Glutamatergic neuron (in vitro differentiated cells): ENCODE results near the gene AGBL4. TPM values are rescaled to one million over a fixed set of nuclear protein-coding genes. Genes with fewer than 3 reads are reported as not detected.
A peak's percentile ranks its signal among the peaks of the same experiment; 100 is the strongest.

Experiments
- DNase-seq: peaks from one replicate; pipeline ENCODE4 v3.0.0; 2022
- H3K27ac Mint-ChIP-seq: one replicate; pipeline ENCODE4 v1.8.0; 2020; ENCODE audit warnings: mild to moderate bottlenecking, mixed read lengths, inconsistent platforms; ENCODE audit not compliant: unreplicated experiment
- H3K27me3 Mint-ChIP-seq: one replicate; pipeline ENCODE4 v1.8.0; 2020; ENCODE audit warnings: mild to moderate bottlenecking, moderate library complexity, mixed read lengths, inconsistent platforms; ENCODE audit not compliant: unreplicated experiment
- H3K36me3 Mint-ChIP-seq: one replicate; pipeline ENCODE4 v1.8.0; 2020; ENCODE audit warnings: mild to moderate bottlenecking, mixed read lengths, inconsistent platforms; ENCODE audit not compliant: unreplicated experiment
- H3K4me1 Mint-ChIP-seq: one replicate; pipeline ENCODE4 v1.8.0; 2020; ENCODE audit warnings: mild to moderate bottlenecking, low read depth, mixed read lengths, inconsistent platforms; ENCODE audit not compliant: unreplicated experiment
- H3K4me3 Mint-ChIP-seq: one replicate; pipeline ENCODE4 v1.8.0; 2020; ENCODE audit warnings: mild to moderate bottlenecking, mixed read lengths, inconsistent platforms; ENCODE audit not compliant: unreplicated experiment
- H3K9me3 Mint-ChIP-seq: one replicate; pipeline ENCODE4 v1.8.0; 2020; ENCODE audit warnings: mild to moderate bottlenecking, moderate library complexity, mixed read lengths, inconsistent platforms; ENCODE audit not compliant: unreplicated experiment
- total RNA-seq: library from RNA; stranded (reverse); fragmentation: NEBNext Ultra II Directional; extraction: Animal tissue kit (Norgen Biotek cat#: 25700); gene quantifications from one replicate; pipeline ENCODE4 v1.2.1, GENCODE V29; 2021; ENCODE audit not compliant: unreplicated experiment
- TF ChIP-seq, protein P1 (sequence below): fragments of 200-600 bp; sonication (generic); IDR thresholded peaks from one replicate; pipeline ENCODE4 v1.5.0; 2021; ENCODE audit not compliant: partially characterized antibody, unreplicated experiment

The AGBL4 gene
- total RNA-seq, 1 donor from 2014 or later, result 3.5 TPM

DNA sequence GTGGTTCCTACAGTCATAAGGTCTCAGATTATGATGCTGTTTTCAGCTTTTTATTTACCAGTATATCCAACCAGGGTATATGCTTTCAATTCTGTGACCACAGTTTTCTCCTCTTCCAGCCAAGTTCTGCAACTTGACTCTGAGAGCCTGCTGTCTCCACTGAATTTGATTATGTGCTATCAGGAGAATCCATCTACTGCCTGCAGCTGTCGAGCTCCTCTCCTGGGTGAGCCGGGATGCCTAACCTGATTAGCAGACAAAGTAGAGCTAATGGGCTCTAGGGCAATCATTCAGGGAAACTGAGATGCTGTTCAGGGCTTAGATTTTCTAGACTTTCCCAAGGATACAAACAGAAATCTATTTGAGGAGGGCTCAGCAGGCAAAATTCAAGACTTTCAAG, 975.6 kb downstream of the AGBL4 start:
- Mint-ChIP-seq H3K36me3 (no peaks in the 10 kb centered on the region), H3K27ac (no peak overlapping the region), H3K27me3 (no peaks in the 10 kb centered on the region), H3K4me1 (peaks cover 13% of the 10 kb centered on the region), H3K9me3 (no peaks in the 10 kb centered on the region), H3K4me3 (no peak overlapping the region)
- TF ChIP-seq, protein P1, sequence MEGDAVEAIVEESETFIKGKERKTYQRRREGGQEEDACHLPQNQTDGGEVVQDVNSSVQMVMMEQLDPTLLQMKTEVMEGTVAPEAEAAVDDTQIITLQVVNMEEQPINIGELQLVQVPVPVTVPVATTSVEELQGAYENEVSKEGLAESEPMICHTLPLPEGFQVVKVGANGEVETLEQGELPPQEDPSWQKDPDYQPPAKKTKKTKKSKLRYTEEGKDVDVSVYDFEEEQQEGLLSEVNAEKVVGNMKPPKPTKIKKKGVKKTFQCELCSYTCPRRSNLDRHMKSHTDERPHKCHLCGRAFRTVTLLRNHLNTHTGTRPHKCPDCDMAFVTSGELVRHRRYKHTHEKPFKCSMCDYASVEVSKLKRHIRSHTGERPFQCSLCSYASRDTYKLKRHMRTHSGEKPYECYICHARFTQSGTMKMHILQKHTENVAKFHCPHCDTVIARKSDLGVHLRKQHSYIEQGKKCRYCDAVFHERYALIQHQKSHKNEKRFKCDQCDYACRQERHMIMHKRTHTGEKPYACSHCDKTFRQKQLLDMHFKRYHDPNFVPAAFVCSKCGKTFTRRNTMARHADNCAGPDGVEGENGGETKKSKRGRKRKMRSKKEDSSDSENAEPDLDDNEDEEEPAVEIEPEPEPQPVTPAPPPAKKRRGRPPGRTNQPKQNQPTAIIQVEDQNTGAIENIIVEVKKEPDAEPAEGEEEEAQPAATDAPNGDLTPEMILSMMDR, result no peak
- peak; percentile 31 for DNase-seq

DNA sequence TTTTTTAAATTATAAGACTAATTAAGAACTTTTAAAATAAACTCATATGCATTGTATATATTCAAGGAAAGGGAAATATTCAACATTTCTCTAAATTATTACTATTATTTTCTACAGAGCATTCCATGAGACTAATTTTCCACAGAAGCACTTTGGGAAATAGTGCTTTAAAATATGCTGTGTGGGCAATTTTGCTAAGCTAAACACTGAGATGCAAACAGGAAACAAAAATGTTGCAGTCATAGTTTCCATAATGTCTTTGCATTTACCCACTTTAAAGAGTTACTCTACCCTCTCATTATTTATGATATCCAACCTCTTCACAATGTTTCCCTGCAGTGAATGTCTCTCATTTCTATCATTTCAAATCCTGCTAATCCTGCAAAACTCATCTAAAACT, 977.4 kb downstream of the AGBL4 start:
- Mint-ChIP-seq H3K27ac (no peak overlapping the region), H3K4me1 (peaks cover 11% of the 10 kb centered on the region), H3K4me3 (no peak overlapping the region), H3K9me3 (no peaks in the 10 kb centered on the region), H3K36me3 (no peaks in the 10 kb centered on the region), H3K27me3 (no peaks in the 10 kb centered on the region)
- no peak for DNase-seq
- TF ChIP-seq, protein P1, result no peak

DNA sequence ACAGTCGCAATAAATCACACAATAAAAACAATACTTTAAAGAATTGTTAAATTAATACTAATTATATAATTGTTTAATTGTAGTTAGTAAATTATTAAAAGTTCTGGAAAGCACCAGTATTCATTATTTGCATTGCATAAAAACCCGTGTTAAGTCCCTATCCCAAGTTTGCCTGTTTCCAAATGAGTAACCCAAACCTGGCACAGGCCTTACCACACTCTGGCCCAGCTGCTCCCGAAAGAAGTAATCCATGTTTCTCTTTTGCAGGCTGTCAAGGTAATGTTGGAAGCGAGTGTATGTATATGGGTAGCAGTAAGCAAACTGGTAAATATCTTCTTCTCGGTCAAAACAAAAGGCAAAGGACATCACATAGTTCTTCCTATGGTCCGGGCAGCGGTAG, 978.4 kb downstream of the AGBL4 start:
- Mint-ChIP-seq H3K9me3 (no peaks in the 10 kb centered on the region), H3K36me3 (no peaks in the 10 kb centered on the region), H3K27ac (no peak overlapping the region), H3K4me1 (peaks cover 11% of the 10 kb centered on the region), H3K4me3 (no peak overlapping the region), H3K27me3 (no peaks in the 10 kb centered on the region)
- no peak for DNase-seq
- TF ChIP-seq, protein P1, result no peak

DNA sequence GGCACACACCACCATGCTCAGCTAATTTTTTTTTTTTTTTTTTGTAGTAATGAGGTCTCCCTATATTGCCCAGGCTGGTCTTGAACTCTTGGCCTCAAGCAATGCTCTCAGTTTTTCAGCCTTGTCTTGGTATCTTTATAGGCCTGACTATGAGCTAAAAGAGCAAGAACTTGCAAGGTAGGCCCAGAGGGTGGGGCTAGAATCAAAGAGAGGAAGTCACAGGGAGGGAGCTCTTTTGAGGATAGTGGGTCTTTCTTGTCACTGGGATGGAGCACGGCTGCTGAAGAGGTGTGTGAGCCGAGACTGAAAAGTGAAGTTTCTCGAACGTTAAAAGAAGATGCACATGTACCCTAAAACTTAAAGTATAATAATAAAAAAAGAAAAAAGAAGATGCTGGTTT, 987.1 kb downstream of the AGBL4 start:
- H3K9me3 Mint-ChIP-seq, result no peaks in the 10 kb centered on the region
- no peaks in the 10 kb centered on the region for H3K4me1 Mint-ChIP-seq
- H3K36me3 Mint-ChIP-seq, result no peaks in the 10 kb centered on the region
- no peak for DNase-seq
- H3K27ac Mint-ChIP-seq, result no peak overlapping the region
- no peaks in the 10 kb centered on the region for H3K27me3 Mint-ChIP-seq
- H3K4me3 Mint-ChIP-seq, result no peak overlapping the region
- TF ChIP-seq, protein P1, result no peak

DNA sequence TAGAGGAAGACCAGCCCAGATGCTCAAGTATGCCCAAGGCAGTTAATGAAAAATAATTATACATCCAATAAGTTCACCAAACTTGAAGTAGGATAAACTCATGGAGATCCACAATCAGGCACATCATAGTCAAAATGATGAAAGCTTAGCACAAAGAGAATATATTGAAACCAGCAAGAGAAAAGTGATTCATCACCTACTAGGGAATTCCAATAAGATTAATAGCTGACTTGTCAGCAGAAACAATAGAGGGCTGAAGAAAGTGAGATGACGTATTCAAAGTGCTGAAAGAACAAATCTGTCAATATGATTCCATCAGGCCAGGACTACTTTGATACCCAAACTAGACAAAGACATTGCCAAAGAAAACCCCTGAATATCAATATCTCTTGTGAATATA, 995.4 kb downstream of the AGBL4 start:
- TF ChIP-seq, protein P1, result no peak
- no peak overlapping the region for H3K27ac Mint-ChIP-seq
- peaks cover 1% of the 10 kb centered on the region for H3K27me3 Mint-ChIP-seq
- H3K36me3 Mint-ChIP-seq, result peaks cover 14% of the 10 kb centered on the region
- DNase-seq, result no peak
- no peaks in the 10 kb centered on the region for H3K4me1 Mint-ChIP-seq
- H3K4me3 Mint-ChIP-seq, result no peak overlapping the region
- H3K9me3 Mint-ChIP-seq, result no peaks in the 10 kb centered on the region
